ENCODE data around the gene RBM4B.

RBM4B gene

DNA sequence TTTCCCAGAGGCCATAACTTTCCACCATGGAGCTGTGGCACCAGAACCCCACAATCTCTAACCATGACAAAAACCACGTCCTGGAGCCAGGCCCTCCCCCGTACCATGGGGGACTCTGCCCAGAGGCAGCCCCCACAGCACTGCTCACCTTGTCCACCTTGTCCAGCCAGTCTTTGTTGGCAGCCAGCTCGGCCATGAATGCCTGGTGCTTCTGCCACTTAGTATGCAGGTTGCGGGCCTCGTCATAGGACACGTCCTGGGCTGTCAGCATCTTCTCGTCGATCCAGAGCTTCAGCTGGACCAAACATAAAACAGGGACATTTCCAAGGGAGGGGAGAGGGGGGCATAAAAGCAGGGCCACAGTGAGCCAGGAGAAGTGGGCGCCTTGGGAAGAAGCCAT is 20.8 kb upstream of the RBM4B start:
- TF ChIP-seq FOXM1 (IDR thresholded peaks at IDR 0.05; ENCODE audit: borderline replicate concordance, low read depth) = no peak

DNA sequence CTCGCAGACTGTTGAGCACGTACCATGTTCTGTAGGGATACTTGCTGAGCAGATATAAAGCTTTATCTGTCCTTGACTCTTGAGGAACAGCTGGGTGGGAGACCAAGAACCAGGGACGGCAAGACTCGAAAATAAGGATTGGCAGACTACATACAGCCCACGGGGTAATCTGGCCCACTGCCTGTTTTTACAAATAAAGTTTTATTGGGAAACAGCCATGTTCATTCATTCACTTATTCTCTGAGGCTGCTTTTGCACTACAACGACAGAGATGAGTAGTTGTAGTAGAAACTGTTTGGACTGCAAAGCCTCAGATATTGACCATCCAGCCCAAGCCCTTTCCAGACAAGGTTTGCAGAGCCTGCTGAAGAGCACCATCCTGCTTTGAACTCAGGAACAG is 20.3 kb upstream of the RBM4B start:
- TF ChIP-seq RAD21 (IDR thresholded peaks at IDR 0.05; ENCODE audit: low read depth) = no peak
- TF ChIP-seq, protein P1, sequence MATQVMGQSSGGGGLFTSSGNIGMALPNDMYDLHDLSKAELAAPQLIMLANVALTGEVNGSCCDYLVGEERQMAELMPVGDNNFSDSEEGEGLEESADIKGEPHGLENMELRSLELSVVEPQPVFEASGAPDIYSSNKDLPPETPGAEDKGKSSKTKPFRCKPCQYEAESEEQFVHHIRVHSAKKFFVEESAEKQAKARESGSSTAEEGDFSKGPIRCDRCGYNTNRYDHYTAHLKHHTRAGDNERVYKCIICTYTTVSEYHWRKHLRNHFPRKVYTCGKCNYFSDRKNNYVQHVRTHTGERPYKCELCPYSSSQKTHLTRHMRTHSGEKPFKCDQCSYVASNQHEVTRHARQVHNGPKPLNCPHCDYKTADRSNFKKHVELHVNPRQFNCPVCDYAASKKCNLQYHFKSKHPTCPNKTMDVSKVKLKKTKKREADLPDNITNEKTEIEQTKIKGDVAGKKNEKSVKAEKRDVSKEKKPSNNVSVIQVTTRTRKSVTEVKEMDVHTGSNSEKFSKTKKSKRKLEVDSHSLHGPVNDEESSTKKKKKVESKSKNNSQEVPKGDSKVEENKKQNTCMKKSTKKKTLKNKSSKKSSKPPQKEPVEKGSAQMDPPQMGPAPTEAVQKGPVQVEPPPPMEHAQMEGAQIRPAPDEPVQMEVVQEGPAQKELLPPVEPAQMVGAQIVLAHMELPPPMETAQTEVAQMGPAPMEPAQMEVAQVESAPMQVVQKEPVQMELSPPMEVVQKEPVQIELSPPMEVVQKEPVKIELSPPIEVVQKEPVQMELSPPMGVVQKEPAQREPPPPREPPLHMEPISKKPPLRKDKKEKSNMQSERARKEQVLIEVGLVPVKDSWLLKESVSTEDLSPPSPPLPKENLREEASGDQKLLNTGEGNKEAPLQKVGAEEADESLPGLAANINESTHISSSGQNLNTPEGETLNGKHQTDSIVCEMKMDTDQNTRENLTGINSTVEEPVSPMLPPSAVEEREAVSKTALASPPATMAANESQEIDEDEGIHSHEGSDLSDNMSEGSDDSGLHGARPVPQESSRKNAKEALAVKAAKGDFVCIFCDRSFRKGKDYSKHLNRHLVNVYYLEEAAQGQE (IDR thresholded peaks at IDR 0.05; ENCODE audit: low read depth) = no peak
- TF ChIP-seq TAF1 (IDR thresholded peaks at IDR 0.05; ENCODE audit: low read depth) = no peak
- no peak for TF ChIP-seq FOXM1 (IDR thresholded peaks at IDR 0.05; ENCODE audit: borderline replicate concordance, low read depth)
- no peak for TF ChIP-seq YY1 (IDR thresholded peaks at IDR 0.05; ENCODE audit: low read depth)
- TF ChIP-seq TEAD4 (IDR thresholded peaks at IDR 0.05) = no peak
- TF ChIP-seq, protein P2, sequence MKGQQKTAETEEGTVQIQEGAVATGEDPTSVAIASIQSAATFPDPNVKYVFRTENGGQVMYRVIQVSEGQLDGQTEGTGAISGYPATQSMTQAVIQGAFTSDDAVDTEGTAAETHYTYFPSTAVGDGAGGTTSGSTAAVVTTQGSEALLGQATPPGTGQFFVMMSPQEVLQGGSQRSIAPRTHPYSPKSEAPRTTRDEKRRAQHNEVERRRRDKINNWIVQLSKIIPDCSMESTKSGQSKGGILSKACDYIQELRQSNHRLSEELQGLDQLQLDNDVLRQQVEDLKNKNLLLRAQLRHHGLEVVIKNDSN (IDR thresholded peaks at IDR 0.05) = no peak
- TF ChIP-seq CREB1 (IDR thresholded peaks at IDR 0.05; ENCODE audit: low read depth) = no peak
- TF ChIP-seq NFIC (IDR thresholded peaks at IDR 0.05) = no peak
- no peak for TF ChIP-seq CEBPB (IDR thresholded peaks at IDR 0.05)

DNA sequence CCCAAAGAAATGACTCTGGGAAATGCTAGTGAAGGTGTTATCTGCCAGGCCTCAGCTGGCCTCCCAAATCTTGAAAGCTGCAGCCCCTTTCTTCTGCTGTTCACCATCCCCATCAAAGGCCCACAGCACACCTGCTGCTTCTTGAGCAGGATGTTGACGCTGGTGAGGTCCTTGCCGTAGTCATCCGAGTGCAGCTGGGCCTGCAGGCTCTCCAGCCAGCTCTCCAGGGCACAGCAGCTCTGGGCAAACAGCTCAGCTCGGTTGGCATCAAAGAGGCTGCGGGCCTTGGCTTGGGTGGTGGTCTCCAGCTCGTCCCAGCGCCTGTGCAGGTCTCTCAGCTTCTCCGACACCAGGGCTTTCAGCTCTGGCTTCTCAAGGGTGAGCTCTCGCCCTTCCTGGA is 18.5 kb upstream of the RBM4B start:
- TF ChIP-seq FOXM1 (IDR thresholded peaks at IDR 0.05; ENCODE audit: borderline replicate concordance, low read depth) = no peak

DNA sequence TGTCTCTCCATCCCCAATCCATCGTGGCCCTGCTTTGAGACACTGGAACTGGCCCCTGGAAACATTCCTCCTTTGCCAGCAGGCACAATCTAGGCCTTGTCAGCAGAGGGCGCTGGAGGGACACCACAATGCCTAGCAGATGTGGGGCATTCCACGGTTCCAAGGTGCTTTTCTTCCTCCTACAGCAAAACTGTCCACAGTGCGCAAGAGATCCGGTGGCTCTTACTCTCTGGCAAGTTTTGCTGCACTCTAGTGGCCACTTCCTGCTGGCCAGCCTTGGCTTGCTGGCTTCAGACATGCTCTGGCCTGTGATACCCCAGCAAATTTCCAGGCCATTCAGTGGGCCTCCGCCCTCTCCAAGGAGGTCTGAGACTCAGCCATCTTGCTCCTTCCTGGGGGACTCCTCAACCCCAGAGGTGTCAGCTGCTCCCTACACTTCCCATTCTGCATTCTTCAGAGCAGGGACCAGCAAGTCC is 17.1 kb upstream of the RBM4B start:
- peak; percentile 92 for TF ChIP-seq RAD21 (IDR thresholded peaks at IDR 0.05; ENCODE audit: low read depth)
- TF ChIP-seq TEAD4 (IDR thresholded peaks at IDR 0.05) = peak; percentile 80
- TF ChIP-seq EP300 (IDR thresholded peaks at IDR 0.05; ENCODE audit: borderline replicate concordance) = no peak

DNA sequence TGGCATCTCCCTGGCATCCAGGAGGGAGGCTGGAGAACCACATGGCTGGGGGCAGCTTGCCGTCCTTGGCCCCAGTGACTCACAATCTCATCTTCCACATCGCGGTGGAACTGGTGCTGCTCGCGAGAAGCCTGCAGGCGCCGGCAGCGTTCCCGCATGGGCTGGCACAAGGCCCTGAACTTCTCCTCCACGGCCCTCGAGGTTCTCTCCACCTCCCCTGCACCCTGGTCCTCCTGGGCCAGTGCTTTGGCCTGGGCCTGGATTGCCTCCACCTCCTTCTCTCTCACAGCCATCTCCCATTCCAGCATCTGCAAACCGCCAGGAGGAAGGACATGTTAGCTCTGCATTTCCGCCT is 16.3 kb upstream of the RBM4B start:
- TF ChIP-seq EP300 (IDR thresholded peaks at IDR 0.05; ENCODE audit: borderline replicate concordance) = no peak
- no peak for TF ChIP-seq TAF1 (IDR thresholded peaks at IDR 0.05; ENCODE audit: low read depth)
- TF ChIP-seq, protein P1 (IDR thresholded peaks at IDR 0.05; ENCODE audit: low read depth) = no peak
- no peak for TF ChIP-seq EGR1 (IDR thresholded peaks at IDR 0.05)
- no peak for TF ChIP-seq YY1 (IDR thresholded peaks at IDR 0.05; ENCODE audit: low read depth)
- TF ChIP-seq CEBPB (IDR thresholded peaks at IDR 0.05) = no peak
- TF ChIP-seq CREB1 (IDR thresholded peaks at IDR 0.05; ENCODE audit: low read depth) = no peak

DNA sequence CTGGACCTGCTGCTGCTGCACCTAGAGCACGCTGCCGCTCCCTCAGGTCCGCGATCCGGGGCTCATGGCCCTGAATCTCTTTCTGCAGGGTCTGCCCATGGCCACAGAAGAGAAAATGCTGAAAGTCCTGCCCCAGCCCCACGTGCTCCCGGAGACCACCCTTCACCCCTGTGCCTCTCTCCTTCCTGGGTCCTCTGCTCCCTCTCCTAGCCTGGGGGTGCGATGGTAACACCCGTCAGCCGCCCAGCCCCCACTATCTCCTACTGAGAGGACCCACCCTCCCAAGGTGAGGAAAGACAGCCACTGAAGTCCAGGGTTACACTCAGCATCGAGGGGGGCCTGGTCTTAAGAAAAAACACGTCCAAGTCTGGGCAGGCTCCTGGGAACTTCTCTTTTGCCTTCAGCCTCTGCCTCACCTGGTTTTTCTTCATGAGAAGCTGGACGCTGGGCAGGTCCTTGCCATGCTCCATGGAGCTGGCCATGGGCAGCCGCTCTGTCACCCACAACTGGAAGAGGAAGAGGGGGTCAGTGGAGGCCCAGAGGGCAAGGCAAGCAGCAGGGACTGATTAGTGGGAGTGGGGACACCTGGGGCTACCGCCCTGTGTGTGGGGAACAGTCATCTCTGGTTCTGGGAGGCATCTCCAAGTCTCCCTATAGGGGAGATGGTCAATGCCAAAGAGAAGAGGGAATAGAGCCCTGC is 15.8 kb upstream of the RBM4B start:
- TF ChIP-seq FOXM1 (IDR thresholded peaks at IDR 0.05; ENCODE audit: borderline replicate concordance, low read depth) = no peak

DNA sequence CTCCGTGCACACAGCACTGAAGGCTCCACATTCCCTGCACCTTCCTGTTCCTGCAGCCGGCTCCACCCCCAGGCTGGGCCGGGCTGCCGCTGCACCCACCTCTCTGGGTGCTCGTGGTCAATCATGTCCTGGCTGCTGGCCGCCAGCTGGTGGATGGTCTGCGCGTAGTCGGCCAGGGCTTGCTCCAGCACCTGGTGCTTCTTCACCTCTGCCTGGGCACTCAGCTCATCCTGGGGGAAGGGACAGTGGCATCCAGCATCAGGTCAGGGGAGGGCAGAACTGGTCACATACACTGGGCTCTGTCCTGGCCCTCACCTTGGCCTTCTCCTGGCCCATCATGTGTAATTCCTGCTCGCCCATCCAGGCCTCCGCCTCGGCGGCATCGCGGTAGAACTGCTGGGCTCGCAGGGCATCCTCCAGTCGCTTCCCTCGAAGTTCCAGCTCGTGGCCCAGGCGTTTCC is 15.2 kb upstream of the RBM4B start:
- no peak for TF ChIP-seq EP300 (IDR thresholded peaks at IDR 0.05; ENCODE audit: borderline replicate concordance)
- no peak for TF ChIP-seq RAD21 (IDR thresholded peaks at IDR 0.05; ENCODE audit: low read depth)
- TF ChIP-seq TEAD4 (IDR thresholded peaks at IDR 0.05) = no peak
- no peak for TF ChIP-seq TCF12 (IDR thresholded peaks at IDR 0.05; ENCODE audit: low read depth)
- TF ChIP-seq YY1 (IDR thresholded peaks at IDR 0.05; ENCODE audit: low read depth) = no peak
- no peak for TF ChIP-seq EGR1 (IDR thresholded peaks at IDR 0.05)
- TF ChIP-seq TAF1 (IDR thresholded peaks at IDR 0.05; ENCODE audit: low read depth) = no peak
- TF ChIP-seq, protein P2 (IDR thresholded peaks at IDR 0.05) = no peak
- TF ChIP-seq ZBTB7A (IDR thresholded peaks at IDR 0.05; ENCODE audit: low read depth) = no peak
- TF ChIP-seq FOXM1 (IDR thresholded peaks at IDR 0.05; ENCODE audit: borderline replicate concordance, low read depth) = no peak
- TF ChIP-seq, protein P1 (IDR thresholded peaks at IDR 0.05; ENCODE audit: low read depth) = no peak
- no peak for TF ChIP-seq NFIC (IDR thresholded peaks at IDR 0.05)
- TF ChIP-seq, protein P3, sequence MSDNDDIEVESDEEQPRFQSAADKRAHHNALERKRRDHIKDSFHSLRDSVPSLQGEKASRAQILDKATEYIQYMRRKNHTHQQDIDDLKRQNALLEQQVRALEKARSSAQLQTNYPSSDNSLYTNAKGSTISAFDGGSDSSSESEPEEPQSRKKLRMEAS (IDR thresholded peaks at IDR 0.05) = no peak
- TF ChIP-seq CEBPB (IDR thresholded peaks at IDR 0.05) = no peak
- TF ChIP-seq CREB1 (IDR thresholded peaks at IDR 0.05; ENCODE audit: low read depth) = no peak

Data from Ishikawa (cell line).